NCI-H1930 (cell line): Measurements from ENCODE around the gene ERGIC1.
"Not testable (repeated sequence)": the region's sequence is repeated elsewhere in the genome, so short reads cannot be mapped to it uniquely, and the experiment has no call there.

Experiments
- DNase-seq, 2 experiments: peaks; one replicate each; lab custom pipeline; 2025; lab: John Stamatoyannopoulos, UW

The ERGIC1 gene, protein sequence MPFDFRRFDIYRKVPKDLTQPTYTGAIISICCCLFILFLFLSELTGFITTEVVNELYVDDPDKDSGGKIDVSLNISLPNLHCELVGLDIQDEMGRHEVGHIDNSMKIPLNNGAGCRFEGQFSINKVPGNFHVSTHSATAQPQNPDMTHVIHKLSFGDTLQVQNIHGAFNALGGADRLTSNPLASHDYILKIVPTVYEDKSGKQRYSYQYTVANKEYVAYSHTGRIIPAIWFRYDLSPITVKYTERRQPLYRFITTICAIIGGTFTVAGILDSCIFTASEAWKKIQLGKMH

GRCh38 chr5:172833686-172834414, at the start of gene ERGIC1:
ERGIC1 (plus strand) TSS chr5:172834251; CDS start chr5:172834414, 163 bp downstream.
- peak; percentile 23 to 64 for DNase-seq

GRCh38 chr5:172785429-172786088, 48.5 kb upstream of the ERGIC1 start:
- no peak for DNase-seq

- no peak for DNase-seq
Measured at GRCh38 chr5:172786736-172787462, 47.2 kb upstream of the ERGIC1 start.

GRCh38 chr5:172787538-172787937, 46.5 kb upstream of the ERGIC1 start:
- DNase-seq = not testable (repeated sequence)

DNA sequence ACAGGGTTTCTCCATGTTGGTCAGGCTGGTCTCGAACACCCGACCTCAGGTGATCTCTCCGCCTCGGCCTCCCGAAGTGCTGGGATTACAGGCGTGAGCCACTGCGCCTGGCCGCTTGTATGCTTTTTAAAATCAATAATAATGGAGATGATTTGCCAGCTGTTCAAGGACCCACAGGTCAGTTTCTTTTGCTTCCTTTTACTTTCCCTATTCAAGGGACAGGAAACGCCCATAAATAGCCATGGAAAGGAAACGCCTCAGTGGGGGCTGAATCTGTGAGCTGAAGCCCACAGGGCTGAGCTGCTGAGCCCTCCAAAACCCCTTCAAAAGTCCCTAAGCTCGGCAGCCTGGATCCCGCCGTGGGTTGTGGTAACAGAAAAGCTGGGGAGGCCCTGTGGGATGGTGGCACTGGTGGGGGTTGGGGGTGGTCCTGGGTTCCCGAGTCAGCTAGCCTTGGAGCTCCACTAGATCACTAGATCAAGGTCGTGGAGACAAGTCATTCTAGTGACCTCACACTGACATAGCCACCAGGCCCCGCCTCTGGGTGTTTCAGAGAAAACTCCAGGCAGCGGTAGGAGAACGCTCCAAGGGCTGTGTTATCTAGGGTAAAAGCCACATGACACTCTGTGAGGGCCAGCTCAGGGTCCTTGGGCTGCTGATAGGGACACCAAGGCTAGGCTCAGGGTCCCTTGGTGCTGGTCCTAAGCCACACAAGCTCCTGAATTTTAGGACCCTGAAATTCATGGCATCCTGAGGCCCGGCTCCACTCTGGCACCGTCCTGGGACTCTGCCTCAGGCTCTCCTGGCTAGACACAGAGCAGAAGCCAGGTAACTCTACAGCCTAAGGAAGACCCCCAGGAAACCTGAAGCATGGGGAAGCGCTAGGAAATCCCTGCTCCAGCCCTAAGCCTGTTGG, 45.0 kb upstream of the ERGIC1 start:
- DNase-seq = no peak

GRCh38 chr5:172789687-172790495, 44.2 kb upstream of the ERGIC1 start:
- DNase-seq = no peak

GRCh38 chr5:172790496-172790889, 43.6 kb upstream of the ERGIC1 start:
- no peak for DNase-seq

DNA sequence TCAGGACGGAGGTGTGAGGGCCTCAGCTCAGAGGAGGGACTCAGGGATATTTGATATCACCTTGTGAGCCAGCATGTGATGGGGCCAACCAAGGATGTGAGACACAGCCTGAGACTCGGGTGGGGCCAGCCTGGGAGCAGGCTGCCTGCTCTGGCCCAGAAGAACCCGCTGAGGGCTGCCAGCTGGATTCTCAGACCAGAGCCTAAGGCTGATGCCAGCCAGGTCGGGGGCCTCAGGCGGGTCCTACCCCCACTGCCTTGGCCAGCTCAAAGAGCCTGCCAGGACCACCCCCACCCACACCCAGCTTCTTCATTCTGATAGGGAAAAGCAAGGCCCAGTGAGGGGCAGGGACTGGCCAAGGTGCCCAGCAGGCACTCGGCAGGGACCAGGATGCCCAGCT, 42.8 kb upstream of the ERGIC1 start:
- DNase-seq = no peak

- no peak for DNase-seq
Measured at GRCh38 chr5:172791726-172792445, 42.2 kb upstream of the ERGIC1 start.

DNA sequence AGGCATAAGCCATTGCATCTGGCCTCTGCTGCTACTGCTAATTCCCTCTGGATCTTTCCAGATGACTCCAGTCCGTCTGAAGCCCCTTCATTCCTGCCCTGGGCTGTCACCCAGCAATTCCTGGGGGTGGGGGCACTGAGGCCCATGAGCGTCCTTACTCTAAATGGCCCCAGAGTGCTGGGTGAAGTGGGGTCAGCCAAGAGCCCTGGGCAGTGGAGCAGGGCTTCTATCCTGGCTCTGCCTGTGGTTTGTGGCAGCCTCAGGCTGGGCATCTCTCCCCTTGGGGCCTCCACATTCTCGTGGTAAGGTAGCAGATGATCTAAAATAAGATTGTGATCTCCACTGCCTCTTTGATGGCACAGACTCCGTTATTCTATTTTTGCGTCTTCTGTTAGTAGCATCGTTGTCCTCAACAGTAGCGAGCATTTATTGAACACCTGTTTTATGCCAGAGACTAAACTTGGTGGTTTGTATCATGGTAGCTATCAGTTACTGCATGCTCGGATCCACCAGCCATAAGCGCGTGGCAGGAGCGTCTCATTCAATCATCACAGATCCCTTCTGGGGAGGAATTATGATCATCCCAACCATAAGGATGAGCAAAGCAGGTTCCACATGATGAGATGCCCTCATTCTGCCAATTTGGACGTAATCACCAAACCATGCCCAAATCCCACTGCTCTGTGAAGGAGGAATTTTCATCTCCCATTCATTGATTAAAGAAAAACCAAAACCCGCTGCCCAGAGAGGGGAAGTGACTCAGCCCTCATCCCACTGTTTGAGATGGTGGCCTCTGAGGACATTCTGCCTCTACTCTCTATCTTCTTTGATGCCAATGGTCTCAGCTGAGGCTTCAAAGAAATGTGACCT, 41.1 kb upstream of the ERGIC1 start:
- no peak for DNase-seq

GRCh38 chr5:172793577-172794488, 40.2 kb upstream of the ERGIC1 start:
- no peak for DNase-seq

DNA sequence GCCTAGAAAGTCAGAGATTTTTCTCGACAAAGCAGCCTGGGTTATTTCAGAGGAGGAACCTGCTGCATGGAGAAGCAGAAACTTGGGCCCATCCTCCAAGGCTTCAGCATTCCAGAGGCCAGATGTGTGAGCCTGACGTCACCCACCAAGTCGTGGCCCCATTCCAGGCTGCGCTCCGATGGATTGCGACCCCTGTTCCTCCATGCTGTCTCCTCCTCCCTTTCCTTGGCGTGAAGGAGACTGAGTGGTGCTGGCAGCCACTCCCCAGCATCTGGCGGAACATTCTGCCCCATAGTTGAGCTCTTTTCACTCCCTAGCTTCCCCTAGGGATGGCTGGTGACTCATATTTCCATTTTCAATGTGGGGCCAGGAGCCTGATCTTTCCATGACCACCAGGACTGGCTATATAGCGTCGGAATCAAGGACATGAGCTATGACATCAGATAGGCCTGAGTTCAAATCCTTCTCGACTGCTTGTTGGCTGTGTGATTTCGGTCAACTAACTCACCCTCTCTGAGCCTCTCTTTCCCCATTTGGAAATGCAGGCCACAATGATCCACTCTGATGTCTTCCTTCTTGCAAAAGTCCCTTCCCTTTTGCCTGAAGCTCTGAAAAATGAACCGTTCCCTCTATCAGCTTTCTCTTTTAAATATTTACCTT, 38.6 kb upstream of the ERGIC1 start:
- DNase-seq = no peak

DNA sequence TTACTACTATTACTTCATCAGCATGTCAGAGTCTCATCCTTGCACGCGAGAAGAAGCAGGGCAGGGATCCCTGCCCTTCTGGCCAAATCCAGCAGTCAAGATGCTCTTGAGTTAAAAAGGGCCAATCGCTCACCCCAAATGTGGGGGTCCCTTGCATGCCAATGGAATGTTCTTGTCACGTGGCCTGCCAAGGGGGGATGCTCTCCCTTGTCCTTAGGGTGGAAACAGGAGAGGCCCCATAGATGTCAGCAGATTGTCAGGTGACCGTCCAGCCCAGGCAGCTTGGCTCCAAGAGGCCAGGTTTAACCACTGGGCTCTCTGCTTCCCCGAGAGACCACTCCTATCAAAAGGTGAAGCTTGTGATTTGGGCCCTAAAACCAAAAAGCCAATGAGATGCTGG, 37.7 kb upstream of the ERGIC1 start:
- DNase-seq = no peak

GRCh38 chr5:172797771-172798191, 36.3 kb upstream of the ERGIC1 start:
- no peak for DNase-seq

GRCh38 chr5:172798422-172799215, 35.4 kb upstream of the ERGIC1 start:
- DNase-seq = no peak

DNA sequence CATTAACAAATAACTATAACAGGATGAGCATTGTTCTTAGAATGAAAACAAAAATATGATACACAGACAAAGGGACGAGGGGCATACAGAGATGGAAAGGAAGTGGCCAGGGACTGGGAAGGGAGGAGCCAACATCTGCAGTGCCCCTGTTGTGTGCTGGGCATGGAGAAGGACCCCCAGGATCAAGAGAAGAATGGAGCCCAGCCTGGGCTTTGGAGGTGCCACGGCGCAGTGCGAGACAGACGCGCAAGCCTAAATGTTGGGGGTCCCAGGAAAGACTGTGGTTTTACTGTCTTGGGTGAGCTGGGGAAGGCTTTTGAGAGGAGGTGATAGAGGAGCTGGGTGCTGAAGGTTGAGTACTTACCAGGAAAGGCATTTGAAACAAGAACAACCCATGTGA, 34.6 kb upstream of the ERGIC1 start:
- no peak for DNase-seq
